Choroid plexus epithelial cell (primary cell): ENCODE data around the gene PRKN.
A peak's percentile ranks its signal among the peaks of the same experiment; 100 is the strongest.

Experiments used
- DNase-seq: peaks from one replicate; pipeline ENCODE4 v3.0.0-alpha.2; 2010; ENCODE audit warnings: low read depth
- H3K4me3 ChIP-seq: 2 replicates; pipeline ENCODE4 v1.5.1; 2011; ENCODE audit warnings: low read depth, mild to moderate bottlenecking, control low read depth, low read length, moderate library complexity
- CTCF ChIP-seq: conservative IDR thresholded peaks from 2 replicates; pipeline ENCODE4 v1.5.1; 2011; ENCODE audit warnings: low read depth, mild to moderate bottlenecking, control low read depth, inconsistent platforms, low read length, moderate library complexity

PRKN gene

DNA sequence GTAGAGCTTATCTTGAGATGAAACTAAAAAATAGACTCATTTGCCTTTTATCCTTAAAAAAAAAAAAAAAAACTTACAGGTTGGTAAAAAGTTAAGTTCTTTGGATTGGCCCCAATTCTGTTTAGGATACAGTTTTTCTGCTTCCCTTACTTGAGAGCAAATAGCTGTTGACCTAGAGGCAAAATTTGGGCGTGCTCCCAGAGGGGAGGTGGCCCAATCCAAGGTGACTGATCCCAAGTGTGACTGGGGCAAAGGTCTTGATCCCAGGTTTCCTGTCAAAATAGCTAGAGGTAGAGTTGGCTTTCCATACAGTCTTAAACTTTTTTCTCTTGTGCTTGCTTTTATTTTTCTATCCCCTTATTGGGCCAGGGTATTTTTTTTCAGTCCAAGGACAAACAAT is 1089.9 kb downstream of the PRKN start:
- DNase-seq: no peak
- H3K4me3 ChIP-seq: no peak overlapping the region
- TF ChIP-seq CTCF: no peak

- H3K4me3 ChIP-seq: no peak overlapping the region
- TF ChIP-seq CTCF: no peak
- no peak for DNase-seq
Measured at GRCh38 chr6:161636882-161637430, 1090.6 kb downstream of the PRKN start.

GRCh38 chr6:161635975-161636374 is 1091.6 kb downstream of the PRKN start:
- TF ChIP-seq CTCF: no peak
- DNase-seq: no peak
- H3K4me3 ChIP-seq: no peak overlapping the region

- DNase-seq: no peak
- no peak overlapping the region for H3K4me3 ChIP-seq
- no peak for TF ChIP-seq CTCF
Measured at GRCh38 chr6:161634916-161635315, 1092.7 kb downstream of the PRKN start.

GRCh38 chr6:161631676-161632194 is 1095.8 kb downstream of the PRKN start:
- no peak for TF ChIP-seq CTCF
- DNase-seq: peak; percentile 70
- no peak overlapping the region for H3K4me3 ChIP-seq

GRCh38 chr6:161630674-161631073 is 1096.9 kb downstream of the PRKN start:
- no peak for DNase-seq
- TF ChIP-seq CTCF: no peak
- no peak overlapping the region for H3K4me3 ChIP-seq

DNA sequence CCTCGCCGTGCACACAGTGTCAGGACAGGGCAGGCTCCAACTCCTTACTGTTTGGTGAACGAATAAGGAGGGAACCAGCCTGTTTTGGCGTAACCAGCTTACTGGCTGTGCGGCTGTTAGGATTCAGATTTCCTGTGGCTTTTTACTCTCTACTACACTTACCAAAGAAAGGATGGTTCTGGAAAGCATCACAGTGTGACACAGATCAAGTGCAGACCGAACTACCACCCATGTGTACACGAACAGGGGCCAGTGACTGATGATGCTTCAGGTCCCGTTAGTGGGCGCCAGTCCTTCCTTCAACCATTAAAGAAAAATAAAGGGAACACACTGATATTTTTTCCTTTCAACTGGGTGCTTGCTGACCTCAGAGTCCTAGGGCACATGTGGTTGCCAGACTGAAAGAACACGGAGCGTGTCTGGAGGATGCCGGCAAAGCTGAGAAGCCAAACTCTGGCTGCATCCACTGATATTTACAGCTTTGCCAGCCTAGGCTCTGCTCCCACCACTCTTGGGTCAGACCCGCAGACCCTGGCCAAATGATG is 1101.4 kb downstream of the PRKN start:
- DNase-seq: no peak
- TF ChIP-seq CTCF: no peak
- no peak overlapping the region for H3K4me3 ChIP-seq
